HCT116 (cell line): Measurements from ENCODE around the gene SLC8A1.

Source experiments
- CEBPB ChIP-seq: IDR thresholded peaks from 2 replicates; pipeline ENCODE4 v1.6.1; 2012; ENCODE audit warnings: low read depth
- CTCF ChIP-seq, 3 experiments: fragments of 200-600 bp in 1 of 3; sonication (generic) in 1 of 3; IDR thresholded peaks in 2 of 3; conservative IDR thresholded peaks in 1 of 3; 2 replicates each; pipeline ENCODE4 v1.5.1; 2012 to 2017; ENCODE audit warnings: low read depth in 2 of 3, low read length in 2 of 3, antibody characterized with exemption in 1 of 3, borderline replicate concordance in 1 of 3, control low read depth in 1 of 3, mild to moderate bottlenecking in 1 of 3, mixed read lengths in 1 of 3, mixed run types in 1 of 3, moderate library complexity in 1 of 3; ENCODE audit not compliant: insufficient read depth in 1 of 3
- POLR2A ChIP-seq: IDR thresholded peaks from 2 replicates; pipeline ENCODE4 v1.7.0; 2011; ENCODE audit warnings: borderline replicate concordance; ENCODE audit not compliant: insufficient read depth, insufficient read length; ENCODE audit errors: extremely low read depth
- POLR2AphosphoS5 ChIP-seq: IDR thresholded peaks from 2 replicates; pipeline ENCODE4 v1.6.1; 2011; ENCODE audit warnings: mild to moderate bottlenecking, low read depth, low read length, moderate library complexity
- REST ChIP-seq: IDR thresholded peaks from 2 replicates; pipeline ENCODE4 v1.6.1; 2012; ENCODE audit warnings: low read depth
- SIN3A ChIP-seq: IDR thresholded peaks from 2 replicates; pipeline ENCODE4 v1.6.1; 2012; ENCODE audit warnings: low read depth
- TCF7L2 ChIP-seq: IDR thresholded peaks from 2 replicates; pipeline ENCODE4 v1.7.0; 2011; ENCODE audit warnings: borderline replicate concordance, inconsistent platforms; ENCODE audit not compliant: insufficient read depth, insufficient read length; ENCODE audit errors: extremely low read depth

GRCh38 chr2:40208463-40208862 is 243.4 kb downstream of the SLC8A1 start:
- no peak for TF ChIP-seq CEBPB
- no peak for TF ChIP-seq CTCF (IDR thresholded peaks at IDR 0.05 in 2 of 3, conservative IDR thresholded peaks at IDR 0.05 in 1 of 3; ENCODE audit: borderline replicate concordance in 1 of 3, insufficient read depth in 1 of 3, low read depth in 2 of 3, low read length in 2 of 3)
- no peak for TF ChIP-seq TCF7L2
- TF ChIP-seq REST: no peak
- no peak for TF ChIP-seq SIN3A
- TF ChIP-seq POLR2AphosphoS5: no peak
- no peak for TF ChIP-seq POLR2A
